ENCODE measurements around the gene CEACAM3.

Gene CEACAM3

DNA sequence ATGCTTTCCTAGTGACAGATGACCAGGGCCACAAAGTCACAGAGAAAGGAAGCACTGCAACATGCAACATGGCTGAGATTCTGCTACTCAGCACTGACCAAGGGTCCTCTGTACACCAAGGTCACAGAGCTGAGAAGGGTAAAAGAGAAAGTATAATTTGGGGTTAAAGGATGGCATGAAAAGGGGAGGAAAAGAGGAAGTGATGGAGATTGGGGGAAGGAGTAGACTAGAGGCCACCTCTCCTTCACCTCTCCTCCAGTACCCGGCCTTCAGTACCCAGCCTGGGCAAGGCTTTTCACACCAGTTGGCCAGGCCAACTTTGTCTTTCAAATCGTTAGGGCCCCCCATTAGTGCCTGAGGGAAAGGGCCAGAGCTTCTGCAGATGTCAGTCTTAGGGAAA, 57.4 kb downstream of the CEACAM3 start:
- DNase-seq (ENCODE audit: low spot score), result no peak
- TF ChIP-seq, protein P1, sequence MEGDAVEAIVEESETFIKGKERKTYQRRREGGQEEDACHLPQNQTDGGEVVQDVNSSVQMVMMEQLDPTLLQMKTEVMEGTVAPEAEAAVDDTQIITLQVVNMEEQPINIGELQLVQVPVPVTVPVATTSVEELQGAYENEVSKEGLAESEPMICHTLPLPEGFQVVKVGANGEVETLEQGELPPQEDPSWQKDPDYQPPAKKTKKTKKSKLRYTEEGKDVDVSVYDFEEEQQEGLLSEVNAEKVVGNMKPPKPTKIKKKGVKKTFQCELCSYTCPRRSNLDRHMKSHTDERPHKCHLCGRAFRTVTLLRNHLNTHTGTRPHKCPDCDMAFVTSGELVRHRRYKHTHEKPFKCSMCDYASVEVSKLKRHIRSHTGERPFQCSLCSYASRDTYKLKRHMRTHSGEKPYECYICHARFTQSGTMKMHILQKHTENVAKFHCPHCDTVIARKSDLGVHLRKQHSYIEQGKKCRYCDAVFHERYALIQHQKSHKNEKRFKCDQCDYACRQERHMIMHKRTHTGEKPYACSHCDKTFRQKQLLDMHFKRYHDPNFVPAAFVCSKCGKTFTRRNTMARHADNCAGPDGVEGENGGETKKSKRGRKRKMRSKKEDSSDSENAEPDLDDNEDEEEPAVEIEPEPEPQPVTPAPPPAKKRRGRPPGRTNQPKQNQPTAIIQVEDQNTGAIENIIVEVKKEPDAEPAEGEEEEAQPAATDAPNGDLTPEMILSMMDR (IDR thresholded peaks at IDR 0.05; ENCODE audit: extremely low read depth, missing control alignments), result no peak

DNA sequence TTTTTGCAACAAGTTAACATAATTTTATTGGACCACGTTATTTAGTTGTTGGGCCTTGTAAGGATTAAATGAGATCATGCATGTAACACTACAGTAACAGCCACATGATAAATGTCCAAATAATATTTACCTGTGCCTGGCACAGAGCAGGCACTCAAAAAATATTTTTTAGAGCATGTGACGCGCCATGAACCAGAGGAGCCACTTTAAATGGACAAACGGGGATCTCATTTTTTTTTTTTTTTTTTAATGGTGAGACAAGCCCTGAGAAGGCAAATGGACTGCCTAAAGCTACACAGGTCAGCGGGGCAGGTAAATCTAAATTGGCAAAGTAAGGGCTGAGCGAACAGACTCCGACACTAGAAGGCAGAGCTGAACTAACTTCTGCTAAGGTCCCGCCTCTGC, 62.8 kb downstream of the CEACAM3 start:
- TF ChIP-seq, protein P1 (IDR thresholded peaks at IDR 0.05; ENCODE audit: extremely low read depth, missing control alignments), result no peak
- DNase-seq (ENCODE audit: low spot score), result no peak

DNA sequence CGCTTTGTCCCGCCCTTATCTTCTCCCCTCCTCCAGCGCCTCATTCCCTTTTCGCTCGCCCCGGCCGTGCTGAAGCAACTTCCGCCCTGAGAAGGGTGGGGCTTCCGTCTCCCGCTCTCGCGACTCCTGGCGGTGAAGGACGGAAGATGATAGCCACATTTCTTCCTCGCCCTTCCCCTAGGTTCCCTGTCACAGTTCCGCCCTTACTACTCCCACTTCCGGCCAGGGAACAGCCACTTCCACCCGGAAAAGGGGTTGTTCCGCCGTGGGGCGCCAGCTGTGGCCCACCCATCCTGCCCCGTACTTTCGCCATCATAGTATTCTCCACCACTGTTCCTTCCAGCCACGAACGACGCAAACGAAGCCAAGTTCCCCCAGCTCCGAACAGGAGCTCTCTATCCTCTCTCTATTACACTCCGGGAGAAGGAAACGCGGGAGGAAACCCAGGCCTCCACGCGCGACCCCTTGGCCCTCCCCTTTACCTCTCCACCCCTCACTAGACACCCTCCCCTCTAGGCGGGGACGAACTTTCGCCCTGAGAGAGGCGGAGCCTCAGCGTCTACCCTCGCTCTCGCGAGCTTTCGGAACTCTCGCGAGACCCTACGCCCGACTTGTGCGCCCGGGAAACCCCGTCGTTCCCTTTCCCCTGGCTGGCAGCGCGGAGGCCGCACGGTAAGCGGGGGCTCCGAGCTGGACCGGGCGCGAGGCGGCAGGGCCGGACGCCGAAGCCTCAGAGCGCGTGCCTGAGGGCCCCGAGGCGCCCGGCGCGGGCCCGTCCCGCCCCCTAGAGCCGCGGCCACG, 63.4 kb downstream of the CEACAM3 start, which contains the start of gene RPS19:
TSS of gene RPS19 (plus strand) at position 638 of the 801 bp plus-strand sequence. CDS start 520 bp downstream, outside the sequence.
- peak; percentile 97 for DNase-seq (ENCODE audit: low spot score)
- TF ChIP-seq, protein P1 (IDR thresholded peaks at IDR 0.05; ENCODE audit: extremely low read depth, missing control alignments), result no peak

DNA sequence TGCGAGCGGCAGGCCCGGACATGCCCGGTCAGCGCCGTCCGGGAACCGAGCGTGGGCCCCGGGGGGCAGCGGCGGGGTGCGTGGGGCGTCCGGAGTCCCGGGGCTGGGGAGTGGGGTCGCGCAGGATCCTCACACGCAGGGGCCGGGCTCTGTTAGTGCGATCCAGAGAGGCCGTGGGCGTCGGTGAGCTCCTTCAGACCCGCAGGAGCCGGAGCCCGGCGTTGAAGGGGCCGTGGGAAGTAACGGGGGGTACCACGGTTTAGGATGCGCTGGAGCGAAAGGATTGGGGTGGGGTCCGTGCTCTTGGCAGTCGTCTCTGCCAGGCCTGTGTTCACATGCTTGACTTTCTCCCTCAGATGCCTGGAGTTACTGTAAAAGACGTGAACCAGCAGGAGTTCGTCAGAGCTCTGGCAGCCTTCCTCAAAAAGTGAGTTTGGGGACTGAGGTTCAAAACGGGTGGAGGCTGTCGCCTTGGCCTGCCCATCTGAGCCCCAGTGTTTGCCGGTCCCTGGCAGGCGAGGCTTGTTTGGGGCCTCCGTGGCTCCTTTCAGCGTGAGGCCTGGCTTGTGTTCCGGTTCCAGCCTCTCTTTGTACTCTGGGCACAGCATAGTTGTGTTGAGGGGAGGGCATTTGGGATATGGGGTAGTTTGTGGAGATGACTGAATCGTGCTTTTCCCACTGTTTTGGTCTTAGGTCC, 64.2 kb downstream of the CEACAM3 start:
- DNase-seq (ENCODE audit: low spot score), result no peak

More for the DNA sequence above, 64.2 kb downstream of the CEACAM3 start:
- TF ChIP-seq, protein P1 (IDR thresholded peaks at IDR 0.05; ENCODE audit: extremely low read depth, missing control alignments), result no peak
